ENCODE data around the gene UQCRHL.

GRCh38 chr1:15802234-15802965 is 5.0 kb downstream of the UQCRHL start:
- no peak for TF ChIP-seq CTCF (IDR thresholded peaks at IDR 0.05; ENCODE audit: insufficient read depth, low read depth, low read length)
- TF ChIP-seq EZH2 (IDR thresholded peaks at IDR 0.05; ENCODE audit: insufficient read depth, low read length), result no peak
